HCT116 (cell line): ENCODE results near the gene PTPN22. TPM values are rescaled to one million over a fixed set of nuclear protein-coding genes. Genes with fewer than 3 reads are reported as not detected.

ENCODE experiments used
- ATAC-seq: fragments of 200-7000 bp; cut with Tn5 transposase; 2 replicates; pipeline ENCODE4 v1.9.1; 2020; ENCODE audit warnings: mild to moderate bottlenecking, moderate library complexity
- BruUV-seq: library from RNA; stranded (reverse); fragments of 400-500 nt; replicated peaks from 2 replicates; lab custom pipeline; 2021; lab: Mats Ljungman, UMichigan
- CTCF ChIA-PET: fragments of 300-600 bp; sonication (Branson Sonifier 250); formaldehyde crosslinking; loops from one replicate; lab custom pipeline; 2021; ENCODE audit warnings: antibody characterized with exemption; lab: Charles Lee
- POLR2A ChIA-PET: fragments of 300-600, 350-600 bp; sonication (Branson Sonifier 250); formaldehyde crosslinking; loops from one replicate; lab custom pipeline; 2021; ENCODE audit warnings: antibody characterized with exemption; lab: Charles Lee
- RAD21 ChIA-PET, 2 experiments: fragments of 300-600 bp; sonication (Branson Sonifier 250); formaldehyde crosslinking; loops; one replicate each; lab custom pipeline; 2023; ENCODE audit warnings: low total read pairs in 2 of 2; ENCODE audit not compliant: uncharacterized antibody in 2 of 2, unreplicated experiment in 2 of 2, low non-redundant PET in 1 of 2; lab: Charles Lee
- DNase-seq: peaks from one replicate; pipeline ENCODE4 v3.0.0-alpha.2; 2010; ENCODE audit warnings: low read depth, low spot score
- H2AFZ ChIP-seq: fragments of 200-600 bp; shearing (Covaris generic), sonication (generic); 2 replicates; pipeline ENCODE4 v1.6.1; 2017; ENCODE audit warnings: low read depth, mixed run types, mixed read lengths, antibody characterized with exemption, low read length; ENCODE audit not compliant: poor library complexity, severe bottlenecking
- H3K27ac ChIP-seq: 2 replicates; pipeline ENCODE4 v1.5.1; 2012; ENCODE audit warnings: low read depth, low read length
- H3K27me3 ChIP-seq: fragments of 200-600 bp; sonication (generic); 2 replicates; pipeline ENCODE4 v1.6.1; 2016; ENCODE audit warnings: mixed run types, low read length, mixed read lengths; ENCODE audit not compliant: insufficient read depth
- H3K36me3 ChIP-seq, 2 experiments: fragments of 200-500 bp in 1 of 2; fragments of 200-600 bp in 1 of 2; sonication (Bioruptor generic) in 1 of 2; sonication (generic) in 1 of 2; 2 replicates each; pipeline versions ENCODE4 v1.5.1 to v1.6.1; 2014 to 2016; ENCODE audit warnings: low read length in 2 of 2, inconsistent platforms in 1 of 2, mixed read lengths in 1 of 2, mixed run types in 1 of 2; ENCODE audit not compliant: insufficient read depth in 2 of 2, control insufficient read depth in 1 of 2
- H3K4me1 ChIP-seq, 2 experiments: fragments of 200-600 bp in 1 of 2; sonication (generic) in 1 of 2; 2 replicates each; pipeline versions ENCODE4 v1.5.1 to v1.6.1; 2012 to 2017; ENCODE audit warnings: low read length in 2 of 2, inconsistent platforms in 1 of 2, mild to moderate bottlenecking in 1 of 2, mixed read lengths in 1 of 2, mixed run types in 1 of 2, moderate library complexity in 1 of 2; ENCODE audit not compliant: insufficient read depth in 2 of 2, control insufficient read depth in 1 of 2
- H3K4me2 ChIP-seq: fragments of 200-600 bp; sonication (generic); 2 replicates; pipeline ENCODE4 v1.6.1; 2017; ENCODE audit warnings: mixed run types, low read length, mixed read lengths
- H3K4me3 ChIP-seq, 2 experiments: fragments of 200-600 bp in 1 of 2; sonication (generic) in 1 of 2; replicated peaks in 1 of 2; 2 replicates each; pipeline ENCODE4 v1.5.1; 2011 to 2016; ENCODE audit warnings: low read length in 2 of 2, control low read depth in 1 of 2, low read depth in 1 of 2, mild to moderate bottlenecking in 1 of 2, mixed read lengths in 1 of 2, mixed run types in 1 of 2
- H3K79me2 ChIP-seq: fragments of 200-600 bp; sonication (generic); 2 replicates; pipeline ENCODE4 v1.6.1; 2017; ENCODE audit warnings: mild to moderate bottlenecking, mixed run types, low read length, moderate library complexity, mixed read lengths; ENCODE audit not compliant: insufficient read depth
- H3K9ac ChIP-seq: fragments of 200-600 bp; sonication (generic); 2 replicates; pipeline ENCODE4 v1.6.1; 2016; ENCODE audit warnings: low read length, mixed read lengths
- H3K9me2 ChIP-seq: fragments of 200-600 bp; sonication (generic), shearing (Covaris generic); 2 replicates; pipeline ENCODE4 v1.6.1; 2017; ENCODE audit warnings: mixed run types, mild to moderate bottlenecking, moderate library complexity; ENCODE audit not compliant: insufficient read depth
- H3K9me3 ChIP-seq, 2 experiments: fragments of 200-500 bp in 1 of 2; fragments of 200-600 bp in 1 of 2; sonication (Bioruptor generic) in 1 of 2; sonication (generic) in 1 of 2; 2 replicates each; pipeline ENCODE4 v1.6.1; 2014 to 2017; ENCODE audit warnings: low read length in 2 of 2, mixed read lengths in 2 of 2, inconsistent platforms in 1 of 2, low read depth in 1 of 2, mild to moderate bottlenecking in 1 of 2, mixed run types in 1 of 2, moderate library complexity in 1 of 2; ENCODE audit not compliant: control insufficient read depth in 1 of 2, insufficient read depth in 1 of 2
- H4K20me1 ChIP-seq: fragments of 200-600 bp; sonication (generic), shearing (Covaris generic); 2 replicates; pipeline ENCODE4 v1.6.1; 2017; ENCODE audit warnings: mixed run types, mild to moderate bottlenecking, moderate library complexity; ENCODE audit not compliant: insufficient read depth
- ELF1 ChIP-seq: IDR thresholded peaks from 2 replicates; pipeline ENCODE4 v1.6.1; 2012; ENCODE audit warnings: low read depth, borderline replicate concordance
- FOSL1 ChIP-seq: IDR thresholded peaks from 2 replicates; pipeline ENCODE4 v1.6.1; 2012; ENCODE audit warnings: low read depth
- MAX ChIP-seq: IDR thresholded peaks from 2 replicates; pipeline ENCODE4 v1.6.1; 2012
- POLR2AphosphoS5 ChIP-seq: IDR thresholded peaks from 2 replicates; pipeline ENCODE4 v1.6.1; 2011; ENCODE audit warnings: mild to moderate bottlenecking, low read depth, low read length, moderate library complexity
- SP1 ChIP-seq: IDR thresholded peaks from 2 replicates; pipeline ENCODE4 v1.6.1; 2012; ENCODE audit warnings: low read depth
- TCF7L2 ChIP-seq: IDR thresholded peaks from 2 replicates; pipeline ENCODE4 v1.7.0; 2011; ENCODE audit warnings: borderline replicate concordance, inconsistent platforms; ENCODE audit not compliant: insufficient read depth, insufficient read length; ENCODE audit errors: extremely low read depth
- ZNF274 ChIP-seq: fragments of 200-500 bp; sonication (Bioruptor generic); IDR thresholded peaks from 2 replicates; pipeline ENCODE4 v1.6.1; 2014; ENCODE audit warnings: mild to moderate bottlenecking, low read depth, low read length, inconsistent platforms
- intact Hi-C: fragments of 100-400 bp; cut with micrococcal nuclease; formaldehyde crosslinking; loops from 2 replicates; pipeline ENCODE4 v1.10.0; 2022
- total RNA-seq: library from RNA; stranded (reverse); gene quantifications from one replicate; pipeline ENCODE4 v1.2.1, GENCODE V29; 2021; ENCODE audit not compliant: unreplicated experiment
- TF ChIP-seq, protein P1 (sequence below): IDR thresholded peaks from 2 replicates; pipeline ENCODE4 v1.6.1; 2012
- TF ChIP-seq, protein P2 (sequence below): IDR thresholded peaks from 2 replicates; pipeline ENCODE4 v1.6.1; 2012; ENCODE audit warnings: low read depth

The PTPN22 gene
- total RNA-seq, 1 experiment from 2014 or later: 0.17 TPM

- no peaks in the 10 kb centered on the region for H3K27me3 ChIP-seq
- no peak overlapping the region for H3K4me2 ChIP-seq
- CTCF ChIA-PET: no interaction called here
- no peak overlapping the region for H3K27ac ChIP-seq
- no peaks in the 10 kb centered on the region for H3K36me3 ChIP-seq
- TF ChIP-seq, protein P1, sequence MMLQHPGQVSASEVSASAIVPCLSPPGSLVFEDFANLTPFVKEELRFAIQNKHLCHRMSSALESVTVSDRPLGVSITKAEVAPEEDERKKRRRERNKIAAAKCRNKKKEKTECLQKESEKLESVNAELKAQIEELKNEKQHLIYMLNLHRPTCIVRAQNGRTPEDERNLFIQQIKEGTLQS: no peak
- TF ChIP-seq MAX (no peak), ZNF274 (no peak), FOSL1 (no peak), ELF1 (no peak), SP1 (no peak), TCF7L2 (no peak), POLR2AphosphoS5 (no peak)
- TF ChIP-seq, protein P2, sequence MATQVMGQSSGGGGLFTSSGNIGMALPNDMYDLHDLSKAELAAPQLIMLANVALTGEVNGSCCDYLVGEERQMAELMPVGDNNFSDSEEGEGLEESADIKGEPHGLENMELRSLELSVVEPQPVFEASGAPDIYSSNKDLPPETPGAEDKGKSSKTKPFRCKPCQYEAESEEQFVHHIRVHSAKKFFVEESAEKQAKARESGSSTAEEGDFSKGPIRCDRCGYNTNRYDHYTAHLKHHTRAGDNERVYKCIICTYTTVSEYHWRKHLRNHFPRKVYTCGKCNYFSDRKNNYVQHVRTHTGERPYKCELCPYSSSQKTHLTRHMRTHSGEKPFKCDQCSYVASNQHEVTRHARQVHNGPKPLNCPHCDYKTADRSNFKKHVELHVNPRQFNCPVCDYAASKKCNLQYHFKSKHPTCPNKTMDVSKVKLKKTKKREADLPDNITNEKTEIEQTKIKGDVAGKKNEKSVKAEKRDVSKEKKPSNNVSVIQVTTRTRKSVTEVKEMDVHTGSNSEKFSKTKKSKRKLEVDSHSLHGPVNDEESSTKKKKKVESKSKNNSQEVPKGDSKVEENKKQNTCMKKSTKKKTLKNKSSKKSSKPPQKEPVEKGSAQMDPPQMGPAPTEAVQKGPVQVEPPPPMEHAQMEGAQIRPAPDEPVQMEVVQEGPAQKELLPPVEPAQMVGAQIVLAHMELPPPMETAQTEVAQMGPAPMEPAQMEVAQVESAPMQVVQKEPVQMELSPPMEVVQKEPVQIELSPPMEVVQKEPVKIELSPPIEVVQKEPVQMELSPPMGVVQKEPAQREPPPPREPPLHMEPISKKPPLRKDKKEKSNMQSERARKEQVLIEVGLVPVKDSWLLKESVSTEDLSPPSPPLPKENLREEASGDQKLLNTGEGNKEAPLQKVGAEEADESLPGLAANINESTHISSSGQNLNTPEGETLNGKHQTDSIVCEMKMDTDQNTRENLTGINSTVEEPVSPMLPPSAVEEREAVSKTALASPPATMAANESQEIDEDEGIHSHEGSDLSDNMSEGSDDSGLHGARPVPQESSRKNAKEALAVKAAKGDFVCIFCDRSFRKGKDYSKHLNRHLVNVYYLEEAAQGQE: no peak
- no peaks in the 10 kb centered on the region for H4K20me1 ChIP-seq
- intact Hi-C loops: no loop called here
- no peak for DNase-seq
- no peak overlapping the region for H3K4me3 ChIP-seq
- ATAC-seq: no peak
- no peaks in the 10 kb centered on the region for H3K9me3 ChIP-seq
- RAD21 ChIA-PET: no interaction called here
- H3K79me2 ChIP-seq: no peaks in the 10 kb centered on the region
- no peaks in the 10 kb centered on the region for H3K9me2 ChIP-seq
- no peak overlapping the region for H3K9ac ChIP-seq
- H2AFZ ChIP-seq: peak overlapping the region; percentile 13
- peaks cover 0 to 7% of the 10 kb centered on the region in 2 experiments; a peak in 1 of 4 replicates for H3K4me1 ChIP-seq
- no TSS peak for BruUV-seq
- POLR2A ChIA-PET: no interaction called here
Observed at GRCh38 chr1:113872219-113872935, 865 bp upstream of the PTPN22 start.
